ENCODE measurements around the gene DCDC2C. TPM values are rescaled to one million over a fixed set of nuclear protein-coding genes. Genes with fewer than 3 reads are reported as not detected.

Gene DCDC2C
- total RNA-seq, 1 experiment from 2014 or later = not detected

DNA sequence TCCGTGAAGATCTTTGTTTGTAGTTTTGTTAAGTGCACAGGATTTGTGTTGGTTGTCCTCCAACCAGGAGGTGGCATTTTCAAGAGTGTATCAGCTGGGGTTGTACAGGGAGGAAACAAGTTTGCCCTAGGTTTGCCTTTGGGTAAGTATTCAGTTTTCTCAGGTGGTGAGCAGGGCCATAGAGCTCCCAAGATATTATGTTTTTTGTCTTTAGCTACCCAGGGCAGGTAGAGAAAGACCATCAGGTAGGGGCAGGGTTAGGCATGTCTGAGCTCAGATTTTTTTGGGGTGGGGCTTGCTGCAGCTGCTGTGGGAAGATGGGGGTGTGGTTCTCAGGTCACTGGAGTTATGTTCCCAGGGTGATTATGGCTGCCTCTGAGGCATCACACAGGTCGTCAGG lies 191.6 kb downstream of the DCDC2C start:
- Mint-ChIP-seq H3K4me1 (ENCODE audit: insufficient read depth, unreplicated experiment) (no peaks in the 10 kb centered on the region), H3K27me3 (ENCODE audit: insufficient read depth, unreplicated experiment) (no peaks in the 10 kb centered on the region), H3K36me3 (ENCODE audit: insufficient read depth, unreplicated experiment) (no peaks in the 10 kb centered on the region), H3K4me3 (ENCODE audit: unreplicated experiment) (no peak overlapping the region), H3K27ac (ENCODE audit: low read depth, unreplicated experiment) (no peak overlapping the region), H3K9me3 (ENCODE audit: unreplicated experiment) (no peaks in the 10 kb centered on the region)
- ChIA-PET CTCF (interaction anchor here (0.8 kb wide), 1 partner anchor 167 kb away, joined by 3 read pairs; no protein-coding TSS in a partner anchor), POLR2A (interaction anchor here (0.5 kb wide), 1 partner anchor 1405 kb away, joined by 3 read pairs; no protein-coding TSS in a partner anchor)
- DNase-seq (ENCODE audit: unreplicated experiment) = no peak
- TF ChIP-seq, protein P1, sequence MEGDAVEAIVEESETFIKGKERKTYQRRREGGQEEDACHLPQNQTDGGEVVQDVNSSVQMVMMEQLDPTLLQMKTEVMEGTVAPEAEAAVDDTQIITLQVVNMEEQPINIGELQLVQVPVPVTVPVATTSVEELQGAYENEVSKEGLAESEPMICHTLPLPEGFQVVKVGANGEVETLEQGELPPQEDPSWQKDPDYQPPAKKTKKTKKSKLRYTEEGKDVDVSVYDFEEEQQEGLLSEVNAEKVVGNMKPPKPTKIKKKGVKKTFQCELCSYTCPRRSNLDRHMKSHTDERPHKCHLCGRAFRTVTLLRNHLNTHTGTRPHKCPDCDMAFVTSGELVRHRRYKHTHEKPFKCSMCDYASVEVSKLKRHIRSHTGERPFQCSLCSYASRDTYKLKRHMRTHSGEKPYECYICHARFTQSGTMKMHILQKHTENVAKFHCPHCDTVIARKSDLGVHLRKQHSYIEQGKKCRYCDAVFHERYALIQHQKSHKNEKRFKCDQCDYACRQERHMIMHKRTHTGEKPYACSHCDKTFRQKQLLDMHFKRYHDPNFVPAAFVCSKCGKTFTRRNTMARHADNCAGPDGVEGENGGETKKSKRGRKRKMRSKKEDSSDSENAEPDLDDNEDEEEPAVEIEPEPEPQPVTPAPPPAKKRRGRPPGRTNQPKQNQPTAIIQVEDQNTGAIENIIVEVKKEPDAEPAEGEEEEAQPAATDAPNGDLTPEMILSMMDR (IDR thresholded peaks at IDR 0.05; ENCODE audit: unreplicated experiment) = no peak
- intact Hi-C loops (cut with micrococcal nuclease) = no loop called here
- BruUV-seq (replicated peaks) = no TSS peak

Other genes with a start within 250 kb of the DCDC2C start
- gene ADI1, start 184.0 kb upstream of the DCDC2C start, total RNA-seq (2022) = 50.1 and 61.9 TPM in 2 replicates
- gene RNASEH1, start 145.2 kb upstream of the DCDC2C start, total RNA-seq (2022) = 43.2 and 48.3 TPM in 2 replicates
- 1,765 and 1,834 TPM in 2 replicates for gene RPS7, start 128.3 kb upstream of the DCDC2C start, total RNA-seq (2022)
- gene COLEC11, start 108.5 kb upstream of the DCDC2C start, total RNA-seq (2022) = not detected in 2 replicates
- gene ALLC, start 45.4 kb upstream of the DCDC2C start, total RNA-seq (2022) = not detected in 2 replicates

Data from MCF 10A (cell line).